GM20000 (cell line): Measurements from ENCODE around the gene PTPN20.

ENCODE experiments used
- DNase-seq: peaks from one replicate; pipeline ENCODE4 v3.0.0; 2012; ENCODE audit warnings: low spot score
- CTCF ChIP-seq: IDR thresholded peaks from 2 replicates; pipeline ENCODE4 v1.5.1; 2012; ENCODE audit warnings: mild to moderate bottlenecking, control low read depth; ENCODE audit errors: extremely low read depth, missing control alignments

The PTPN20 gene

DNA sequence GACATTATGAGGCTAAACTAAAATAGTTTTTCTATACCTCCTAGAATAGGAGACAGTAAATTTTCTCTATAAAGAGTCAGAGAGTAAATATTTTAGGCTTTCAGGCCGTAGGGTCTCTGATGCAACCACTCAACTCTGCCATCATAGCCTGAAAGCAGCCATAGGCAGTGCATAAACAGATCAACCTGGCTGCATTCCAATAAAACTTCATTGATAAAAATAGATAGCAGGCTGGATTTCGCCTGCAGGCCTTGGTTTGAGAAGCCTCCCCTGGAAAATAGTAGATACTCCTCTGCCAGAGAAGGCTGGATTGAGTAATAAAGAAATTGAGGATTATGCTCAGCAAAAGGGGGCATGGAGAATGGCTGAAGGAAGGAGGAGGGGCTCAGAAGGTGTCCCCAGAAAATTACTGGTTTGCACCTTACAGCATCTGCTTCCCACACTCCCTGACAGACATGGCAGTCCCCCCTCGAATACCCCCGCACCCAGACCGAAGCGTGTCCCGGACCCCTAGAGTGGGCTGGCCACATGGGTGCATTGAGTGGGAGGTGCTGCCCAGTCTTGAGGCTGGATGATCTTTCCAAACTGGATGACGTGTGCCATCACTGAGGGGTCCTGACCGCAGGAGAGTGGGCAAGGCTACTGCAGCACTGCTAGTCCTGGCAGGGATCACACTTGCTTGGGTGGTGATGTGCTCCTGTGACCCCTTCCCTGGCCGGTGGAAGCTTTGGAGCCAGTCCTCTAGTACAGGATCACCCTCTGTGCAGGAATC, 126.6 kb downstream of the PTPN20 start:
- TF ChIP-seq CTCF: no peak
- DNase-seq: no peak

- DNase-seq: no peak
- no peak for TF ChIP-seq CTCF
Observed at GRCh38 chr10:47038881-47039561, 127.8 kb downstream of the PTPN20 start.

DNA sequence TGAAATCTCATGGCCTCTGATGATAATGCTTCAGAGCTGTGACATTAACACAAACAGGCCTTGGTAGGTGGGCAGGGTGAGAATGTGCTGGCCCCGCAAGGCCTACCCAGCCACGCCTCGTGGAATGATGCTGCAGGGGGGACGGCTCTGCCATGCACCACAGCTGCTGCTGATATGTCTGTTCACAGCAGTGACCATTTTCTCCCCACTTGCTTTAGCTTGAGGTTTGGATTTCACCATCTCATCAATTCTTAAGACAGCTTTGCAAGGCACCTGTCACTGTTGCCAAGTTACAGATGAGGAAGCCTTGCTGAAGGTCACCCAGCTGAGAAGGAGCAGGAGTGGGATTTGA, 128.3 kb downstream of the PTPN20 start:
- no peak for DNase-seq
- TF ChIP-seq CTCF: no peak

DNA sequence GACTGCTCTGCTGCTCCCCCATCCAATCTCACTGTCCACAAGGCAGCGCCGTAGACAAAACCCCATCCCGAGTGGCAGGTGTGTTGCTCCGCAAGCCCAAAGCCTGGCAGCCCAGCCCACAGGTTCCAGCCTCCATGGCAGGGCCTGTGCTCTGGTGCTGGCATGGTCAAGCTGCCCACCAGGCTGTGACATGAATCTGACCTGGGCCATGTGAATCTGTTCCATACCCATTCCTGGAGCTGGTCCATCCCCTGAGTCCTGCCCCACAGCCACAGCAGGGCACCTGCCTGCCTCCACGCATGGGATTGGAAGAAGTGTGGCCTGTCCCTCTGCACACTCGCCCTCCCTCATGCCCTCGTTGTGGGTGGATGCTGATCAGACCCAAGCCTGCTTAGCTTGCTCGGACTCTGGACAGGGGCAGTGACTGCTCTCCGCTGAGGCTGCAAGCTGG, 128.8 kb downstream of the PTPN20 start:
- DNase-seq: no peak
- no peak for TF ChIP-seq CTCF

GRCh38 chr10:47040681-47041080, 129.5 kb downstream of the PTPN20 start:
- TF ChIP-seq CTCF: no peak

GRCh38 chr10:47041396-47042198, 130.4 kb downstream of the PTPN20 start:
- no peak for DNase-seq
- no peak for TF ChIP-seq CTCF

More at GRCh38 chr10:47040681-47041080, 129.5 kb downstream of the PTPN20 start:
- no peak for DNase-seq

DNA sequence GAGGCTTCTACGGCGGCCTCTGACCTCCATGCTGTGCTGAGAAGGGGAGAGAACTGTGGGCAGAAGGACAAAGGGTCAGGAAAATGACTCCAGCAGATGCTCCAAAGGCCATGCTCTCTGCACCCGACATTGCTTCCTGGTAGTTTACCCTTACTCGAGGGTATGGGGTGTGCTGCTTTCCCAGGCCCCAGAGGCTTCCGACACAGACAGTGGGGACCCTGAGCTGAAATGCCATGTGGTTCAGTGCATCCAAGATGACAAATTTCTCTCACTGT, 130.9 kb downstream of the PTPN20 start:
- TF ChIP-seq CTCF: no peak
- DNase-seq: no peak
